GM23338 (cell line): Measurements from ENCODE around the gene RNF166. TPM values are rescaled to one million over a fixed set of nuclear protein-coding genes. Genes with fewer than 3 reads are reported as not detected.

Source experiments
- ATAC-seq: fragments of 200-7000 bp; cut with Tn5 transposase; 3 replicates; pipeline ENCODE4 v1.9.1; 2020
- DNase-seq: peaks from one replicate; pipeline ENCODE4 v3.0.0-alpha.2; 2015; ENCODE audit warnings: low spot score
- H2AFZ ChIP-seq: fragments of 200-600 bp; sonication (generic); 2 replicates; pipeline ENCODE4 v1.8.0; 2016; ENCODE audit warnings: antibody characterized with exemption, mild to moderate bottlenecking, moderate library complexity
- H3F3A ChIP-seq: fragments of 200-600 bp; sonication (generic); replicated peaks from 2 replicates; pipeline ENCODE4 v1.8.0; 2017; ENCODE audit warnings: antibody characterized with exemption, mixed run types, low read depth
- H3K27ac ChIP-seq: fragments of 200-600 bp; sonication (generic); 2 replicates; pipeline ENCODE4 v1.6.1; 2016; ENCODE audit warnings: low read depth
- H3K27me3 ChIP-seq: fragments of 200-600 bp; sonication (generic); 2 replicates; pipeline ENCODE4 v1.8.0; 2016; ENCODE audit warnings: mild to moderate bottlenecking, mixed run types, moderate library complexity; ENCODE audit not compliant: insufficient read depth
- H3K36me3 ChIP-seq: fragments of 200-600 bp; sonication (generic); 2 replicates; pipeline ENCODE4 v1.8.0; 2016; ENCODE audit warnings: mild to moderate bottlenecking; ENCODE audit not compliant: insufficient read depth
- H3K4me1 ChIP-seq: fragments of 200-600 bp; sonication (generic); 2 replicates; pipeline ENCODE4 v1.8.0; 2016; ENCODE audit warnings: mild to moderate bottlenecking, moderate library complexity; ENCODE audit not compliant: insufficient read depth
- H3K4me2 ChIP-seq: fragments of 200-600 bp; sonication (generic); 2 replicates; pipeline ENCODE4 v1.7.1; 2017; ENCODE audit warnings: mixed run types
- H3K4me3 ChIP-seq: fragments of 200-600 bp; sonication (generic); 2 replicates; pipeline ENCODE4 v1.6.1; 2016; ENCODE audit warnings: mixed run types
- H3K79me2 ChIP-seq: fragments of 200-600 bp; sonication (generic); replicated peaks from 2 replicates; pipeline ENCODE4 v1.8.0; 2017; ENCODE audit warnings: mild to moderate bottlenecking; ENCODE audit not compliant: insufficient read depth
- H3K9me2 ChIP-seq: fragments of 200-600 bp; sonication (generic); 2 replicates; pipeline ENCODE4 v1.8.0; 2017; ENCODE audit not compliant: insufficient read depth
- H4K20me1 ChIP-seq: fragments of 200-600 bp; sonication (generic); replicated peaks from 2 replicates; pipeline ENCODE4 v1.8.0; 2017; ENCODE audit warnings: mild to moderate bottlenecking; ENCODE audit not compliant: insufficient read depth
- H3K27ac Mint-ChIP-seq: 2 replicates; pipeline ENCODE4 v1.8.0; 2020; ENCODE audit warnings: inconsistent platforms, mild to moderate bottlenecking, moderate library complexity, mixed read lengths
- H3K27me3 Mint-ChIP-seq: 3 replicates; pipeline ENCODE4 v1.8.0; 2022; ENCODE audit warnings: low read depth, mild to moderate bottlenecking, moderate library complexity, mixed read lengths, inconsistent platforms; ENCODE audit not compliant: insufficient read depth, poor library complexity
- H3K36me3 Mint-ChIP-seq: 3 replicates; pipeline ENCODE4 v1.8.0; 2021; ENCODE audit warnings: low read depth, mild to moderate bottlenecking, inconsistent platforms, moderate library complexity, mixed read lengths
- H3K4me1 Mint-ChIP-seq: 3 replicates; pipeline ENCODE4 v1.8.0; 2020; ENCODE audit warnings: mild to moderate bottlenecking, inconsistent platforms, mixed read lengths
- H3K4me3 Mint-ChIP-seq: 3 replicates; pipeline ENCODE4 v1.8.0; 2021; ENCODE audit warnings: moderate library complexity, mild to moderate bottlenecking, inconsistent platforms, mixed read lengths
- H3K9me3 Mint-ChIP-seq: 3 replicates; pipeline ENCODE4 v1.8.0; 2020; ENCODE audit warnings: moderate library complexity, mild to moderate bottlenecking, inconsistent platforms, mixed read lengths
- ETS1 ChIP-seq: IDR thresholded peaks from 2 replicates; pipeline ENCODE4 v1.6.1; 2016; ENCODE audit warnings: antibody characterized with exemption
- EZH2phosphoT487 ChIP-seq: fragments of 200-600 bp; sonication (generic); IDR thresholded peaks from one replicate; pipeline ENCODE4 v1.8.1; 2018; ENCODE audit warnings: antibody characterized with exemption; ENCODE audit not compliant: unreplicated experiment
- NANOG ChIP-seq: IDR thresholded peaks from 2 replicates; pipeline ENCODE4 v1.6.1; 2016; ENCODE audit warnings: antibody characterized with exemption, borderline replicate concordance
- POLR2AphosphoS5 ChIP-seq: IDR thresholded peaks from 2 replicates; pipeline ENCODE4 v1.6.1; 2016; ENCODE audit warnings: antibody characterized with exemption, low read depth
- STAT1 ChIP-seq: IDR thresholded peaks from one replicate; pipeline ENCODE4 v1.6.1; 2016; ENCODE audit warnings: antibody characterized with exemption; ENCODE audit not compliant: unreplicated experiment
- ZNF462 ChIP-seq: fragments of 250-450 bp; sonication (Bioruptor Pico); IDR thresholded peaks from 2 replicates; pipeline ENCODE4 v1.5.0; 2020; ENCODE audit warnings: mild to moderate bottlenecking, moderate library complexity
- polyA plus RNA-seq: library from polyadenylated mRNA; unstranded; fragments of >200 nt; fragmentation: Nextera tagmentation; extraction: Ambion mirVana; gene quantifications from 2 replicates; pipeline ENCODE4 v1.2.1, GENCODE V29; 2016
- total RNA-seq: library from RNA; depleted of rRNA; stranded (reverse); fragments of >200 nt; shearing (Covaris generic); gene quantifications from 2 replicates; pipeline ENCODE4 v1.2.3, GENCODE V29; 2014

RNF166 gene
- total and polyA plus RNA-seq, 2 experiments from 2014 or later: 24.9 to 43.4 TPM

GRCh38 chr16:88716201-88716600, 10.0 kb upstream of the RNF166 start:
- DNase-seq (no peak), ATAC-seq (no peak)
- Histone ChIP-seq H4K20me1 (no peaks in the 10 kb centered on the region), H3K4me2 (no peak overlapping the region), H3F3A (no peaks in the 10 kb centered on the region), H2AFZ (no peak overlapping the region), H3K36me3 (no peaks in the 10 kb centered on the region), H3K4me1 (no peaks in the 10 kb centered on the region), H3K79me2 (no peaks in the 10 kb centered on the region), H3K9me2 (no peaks in the 10 kb centered on the region), H3K27ac (no peak overlapping the region), H3K4me3 (no peak overlapping the region), H3K27me3 (no peaks in the 10 kb centered on the region)
- peaks cover 7% of the 10 kb centered on the region for H3K4me1 Mint-ChIP-seq
- H3K27me3 Mint-ChIP-seq: peaks cover 14% of the 10 kb centered on the region
- H3K9me3 Mint-ChIP-seq: no peaks in the 10 kb centered on the region
- TF ChIP-seq POLR2AphosphoS5 (no peak), STAT1 (no peak), ZNF462 (CRISPR knock-in tag) (no peak), NANOG (no peak), EZH2phosphoT487 (no peak), ETS1 (no peak)
- H3K4me3 Mint-ChIP-seq: no peak overlapping the region
- peaks cover 31% of the 10 kb centered on the region for H3K36me3 Mint-ChIP-seq
- no peak overlapping the region for H3K27ac Mint-ChIP-seq
